Stimulated activated CD4-positive, alpha-beta T cell treated with anti-CD3 and anti-CD28 coated beads, Interleukin-12 subunit alpha, Interleukin-12 subunit beta, amount 100 ng/mL, for 4 hours (primary cell): ENCODE measurements around the gene FOSL1.

Experiments
- DNase-seq: peaks from one replicate; pipeline ENCODE4 v3.0.0-alpha.2; 2020

FOSL1 gene

DNA sequence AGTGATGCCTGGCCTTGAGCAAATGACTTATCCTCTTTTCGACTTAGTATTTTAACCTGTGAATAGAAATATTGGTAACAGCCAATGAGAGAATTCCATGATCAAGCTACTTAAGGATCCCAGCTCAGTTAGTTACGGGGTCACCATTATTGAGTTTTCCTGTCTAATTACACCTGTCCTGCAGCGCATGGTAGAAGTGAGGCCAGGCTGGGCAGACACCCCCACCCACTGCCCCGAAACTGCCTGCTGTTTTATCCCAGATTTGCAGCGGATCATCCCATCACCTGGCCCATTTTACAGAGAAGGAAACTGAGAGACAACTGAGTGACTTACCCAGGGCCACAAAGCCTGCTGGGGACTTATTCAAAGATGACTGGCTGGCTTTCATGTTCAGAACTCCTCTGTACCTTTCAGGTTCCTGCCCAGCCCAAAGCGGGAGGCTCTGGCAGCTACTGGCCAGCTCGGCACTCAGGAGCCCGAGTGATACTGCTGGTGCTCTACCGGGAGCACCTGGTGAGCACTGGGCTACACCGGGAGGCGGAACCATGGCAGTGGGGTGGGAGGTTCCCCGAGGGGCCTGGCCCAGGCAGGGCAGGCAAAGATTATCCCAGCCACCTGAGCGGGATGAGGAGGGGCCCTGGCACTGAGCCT lies 38.5 kb downstream of the FOSL1 start:
- no peak for DNase-seq

- DNase-seq: no peak
Measured at GRCh38 chr11:65861165-65861505, 39.1 kb downstream of the FOSL1 start.

DNA sequence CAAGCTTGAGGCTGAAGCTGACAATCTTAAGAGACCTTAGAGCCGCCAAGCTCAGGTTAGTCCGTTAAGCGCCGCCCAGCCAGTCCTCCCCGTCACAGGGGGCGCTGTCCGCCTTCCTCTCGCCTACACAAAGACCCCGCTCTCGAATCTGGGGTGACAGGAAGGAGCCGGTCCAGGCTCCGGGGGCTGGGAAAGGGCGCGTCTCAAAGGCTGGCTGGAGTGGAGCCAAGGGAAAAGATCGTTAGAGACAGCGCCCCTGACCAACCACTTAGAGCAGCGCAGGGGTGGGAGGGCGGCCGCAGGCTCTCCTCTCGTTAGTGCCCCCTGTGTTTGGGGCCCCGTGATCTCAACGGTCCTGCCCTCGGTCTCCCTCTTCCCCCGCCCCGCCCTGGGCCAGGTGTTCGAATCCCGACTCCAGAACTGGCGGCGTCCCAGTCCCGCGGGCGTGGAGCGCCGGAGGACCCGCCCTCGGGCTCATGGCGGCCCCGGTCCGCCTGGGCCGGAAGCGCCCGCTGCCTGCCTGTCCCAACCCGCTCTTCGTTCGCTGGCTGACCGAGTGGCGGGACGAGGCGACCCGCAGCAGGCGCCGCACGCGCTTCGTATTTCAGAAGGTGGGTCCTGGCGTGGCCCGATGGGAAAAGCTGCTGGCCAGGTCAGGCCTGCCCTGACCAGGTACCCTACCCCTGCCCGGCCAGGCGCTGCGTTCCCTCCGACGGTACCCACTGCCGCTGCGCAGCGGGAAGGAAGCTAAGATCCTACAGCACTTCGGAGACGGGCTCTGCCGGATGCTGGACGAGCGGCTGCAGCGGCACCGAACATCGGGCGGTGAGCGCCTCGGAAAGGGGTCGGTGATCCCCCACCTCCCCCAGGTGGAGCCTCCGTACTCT lies 39.7 kb downstream of the FOSL1 start, which contains the start of gene MUS81:
TSS of gene MUS81 (plus strand) at position 156 of the 887 bp plus-strand sequence. CDS start at position 477, 321 bp downstream.
- peak; percentile 95 for DNase-seq

- DNase-seq: no peak
Measured at GRCh38 chr11:65859812-65860277, 40.3 kb downstream of the FOSL1 start.

DNA sequence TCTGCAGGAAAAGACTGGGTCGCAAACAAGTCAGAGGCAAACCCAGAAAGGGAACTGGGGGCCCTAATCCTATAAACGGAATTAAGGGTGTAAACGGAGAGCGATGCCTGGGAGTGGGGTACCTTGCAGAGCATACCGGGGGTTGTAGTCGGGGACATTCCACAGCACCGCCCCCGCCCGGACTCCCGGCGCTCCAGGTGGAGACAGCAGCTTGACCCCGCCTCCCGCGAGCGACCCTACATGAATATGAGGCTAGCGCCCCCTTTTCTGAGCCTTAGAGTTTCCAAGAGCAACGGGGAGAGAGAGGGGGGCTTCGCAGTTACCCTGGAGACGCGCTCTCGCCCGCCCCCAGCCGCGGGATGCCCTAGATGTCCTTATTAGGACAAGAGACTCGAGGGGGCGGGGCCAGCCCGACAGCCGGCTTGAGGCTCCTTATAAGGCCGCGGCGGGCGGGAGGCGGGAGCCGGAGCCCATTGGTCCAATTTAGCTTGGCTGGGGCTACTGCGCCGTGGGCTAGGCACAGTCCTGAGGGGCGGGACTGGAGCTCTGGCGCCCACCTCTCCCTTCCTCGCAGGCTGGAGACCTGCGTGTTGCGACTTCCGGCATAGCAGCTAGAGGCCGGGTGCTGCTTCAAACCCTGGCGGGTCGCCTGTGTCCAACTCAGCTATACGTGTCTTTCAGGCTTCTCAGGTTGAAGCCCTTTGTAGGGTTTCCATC lies 40.9 kb downstream of the FOSL1 start:
- peak; percentile 98 for DNase-seq

DNA sequence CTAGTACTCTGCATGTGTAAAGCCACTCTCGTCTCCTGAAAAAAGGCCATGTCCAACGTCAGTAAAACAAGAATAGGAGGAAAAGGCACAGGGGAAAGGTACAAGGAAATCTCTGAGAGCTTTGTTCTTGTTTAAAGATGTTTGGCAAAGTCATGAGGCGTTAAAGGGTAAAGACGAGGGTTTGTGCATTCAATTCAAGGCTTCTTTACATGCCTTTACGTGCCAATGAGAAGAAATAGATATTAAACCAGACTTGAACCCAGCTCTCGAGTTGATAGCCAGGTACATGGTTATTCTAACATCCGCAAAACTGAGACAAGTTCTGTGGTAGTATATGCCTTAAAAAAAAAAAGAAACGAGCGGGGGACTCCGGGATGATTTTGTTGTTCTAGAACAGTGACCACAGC lies 41.5 kb downstream of the FOSL1 start:
- no peak for DNase-seq

DNA sequence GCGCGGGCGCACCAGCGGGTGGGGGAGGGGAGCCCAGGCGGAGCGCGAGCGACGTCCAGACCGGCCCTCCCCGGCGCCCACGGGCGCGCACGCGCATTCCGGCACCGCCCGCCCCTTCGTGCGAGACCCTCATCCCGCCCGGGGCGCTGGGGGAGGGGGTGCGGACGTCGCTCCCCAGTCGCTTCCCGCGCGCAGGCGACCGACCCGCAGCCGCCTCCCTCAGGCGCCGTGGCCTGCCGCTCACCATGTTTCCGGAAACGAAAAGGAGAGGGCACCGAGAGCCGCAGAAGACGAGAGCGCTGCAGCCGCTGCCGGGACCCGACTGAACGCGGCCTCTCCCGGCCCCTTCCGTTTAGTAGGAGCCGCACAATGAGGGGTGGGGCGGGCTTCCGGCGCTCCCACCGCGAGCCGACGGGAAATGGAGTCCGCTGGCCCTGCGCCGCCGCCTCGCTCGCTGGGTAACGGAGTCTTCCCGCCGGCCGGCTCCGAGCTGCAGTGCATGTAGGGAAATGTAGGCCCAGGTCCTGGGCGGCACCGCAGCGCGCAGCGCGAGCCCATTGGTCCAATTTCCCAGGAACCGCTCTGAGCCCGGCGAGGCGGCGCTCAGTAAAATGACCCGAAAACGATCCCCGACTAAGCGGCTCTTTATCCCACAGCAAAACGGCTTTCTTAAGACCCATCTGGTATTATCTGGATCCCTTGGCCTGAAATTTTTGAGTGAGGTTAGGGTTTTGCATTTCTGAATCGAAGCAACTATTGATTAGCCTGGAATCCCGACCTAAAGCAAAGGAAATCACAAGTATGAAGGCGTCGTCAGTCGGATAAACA lies 42.1 kb downstream of the FOSL1 start, which contains the start of gene CFL1:
TSS of gene CFL1 (minus strand) at position 328 of the 828 bp plus-strand sequence. CDS start at position 247, 81 bp downstream.
- peak; percentile 96 for DNase-seq

GRCh38 chr11:65857500-65857852 lies 42.7 kb downstream of the FOSL1 start:
- DNase-seq: no peak

DNA sequence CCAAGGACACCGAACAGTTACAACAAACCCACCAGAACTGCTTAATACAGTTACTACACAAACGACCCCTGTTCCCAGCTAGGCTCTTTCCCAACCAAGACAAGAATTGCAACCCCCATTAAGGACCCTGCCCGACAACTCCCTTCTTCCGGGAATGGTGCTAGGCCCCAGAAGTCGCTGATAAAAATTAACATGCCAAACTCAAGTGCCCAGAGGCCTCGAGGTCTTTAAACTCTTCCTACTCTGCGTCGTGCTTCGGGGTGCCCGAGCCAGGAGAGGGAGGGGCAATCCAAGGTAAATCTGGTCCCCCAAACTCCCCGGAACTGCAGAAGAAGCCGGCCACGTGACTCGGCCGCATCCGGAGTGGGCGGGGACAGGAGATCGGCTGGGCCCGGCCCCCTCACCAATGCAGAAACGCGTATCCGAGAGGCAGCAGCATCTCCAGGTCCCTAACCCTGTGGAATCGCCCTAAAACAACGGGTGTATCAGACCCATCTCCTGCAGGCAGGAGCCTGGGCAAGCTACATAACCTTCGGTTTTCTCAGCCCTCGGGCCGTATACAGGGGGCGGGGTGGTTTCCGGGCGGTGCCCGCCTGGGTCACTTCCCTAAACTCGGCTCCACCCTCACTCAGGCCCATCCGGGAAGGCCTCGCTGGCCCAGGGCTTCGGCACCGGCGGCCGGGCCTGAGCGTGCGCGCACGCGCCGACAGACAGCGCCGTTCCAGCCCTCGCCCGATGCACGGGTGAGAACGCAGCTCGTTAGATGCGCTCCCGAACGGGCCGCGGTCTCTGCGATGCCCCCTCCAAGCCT lies 43.3 kb downstream of the FOSL1 start:
- DNase-seq: peak; percentile 76

DNA sequence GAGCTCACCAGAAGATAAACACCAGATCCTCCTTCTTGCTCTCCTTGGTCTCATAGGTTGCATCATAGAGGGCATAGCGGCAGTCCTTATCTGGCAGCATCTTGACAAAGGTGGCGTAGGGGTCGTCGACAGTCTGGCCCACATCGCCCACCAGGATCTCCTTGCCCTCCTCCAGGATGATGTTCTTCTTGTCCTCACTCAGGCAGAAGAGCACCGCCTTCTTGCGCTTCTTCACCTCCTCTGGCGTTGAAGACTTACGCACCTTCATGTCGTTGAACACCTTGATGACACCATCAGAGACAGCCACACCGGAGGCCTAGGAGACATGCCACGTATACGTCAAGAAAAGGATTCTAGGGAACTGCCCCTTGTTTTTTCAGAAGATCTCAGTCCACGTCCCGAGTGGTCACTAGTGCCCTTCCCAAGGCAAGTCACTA lies 44.2 kb downstream of the FOSL1 start:
- no peak for DNase-seq

DNA sequence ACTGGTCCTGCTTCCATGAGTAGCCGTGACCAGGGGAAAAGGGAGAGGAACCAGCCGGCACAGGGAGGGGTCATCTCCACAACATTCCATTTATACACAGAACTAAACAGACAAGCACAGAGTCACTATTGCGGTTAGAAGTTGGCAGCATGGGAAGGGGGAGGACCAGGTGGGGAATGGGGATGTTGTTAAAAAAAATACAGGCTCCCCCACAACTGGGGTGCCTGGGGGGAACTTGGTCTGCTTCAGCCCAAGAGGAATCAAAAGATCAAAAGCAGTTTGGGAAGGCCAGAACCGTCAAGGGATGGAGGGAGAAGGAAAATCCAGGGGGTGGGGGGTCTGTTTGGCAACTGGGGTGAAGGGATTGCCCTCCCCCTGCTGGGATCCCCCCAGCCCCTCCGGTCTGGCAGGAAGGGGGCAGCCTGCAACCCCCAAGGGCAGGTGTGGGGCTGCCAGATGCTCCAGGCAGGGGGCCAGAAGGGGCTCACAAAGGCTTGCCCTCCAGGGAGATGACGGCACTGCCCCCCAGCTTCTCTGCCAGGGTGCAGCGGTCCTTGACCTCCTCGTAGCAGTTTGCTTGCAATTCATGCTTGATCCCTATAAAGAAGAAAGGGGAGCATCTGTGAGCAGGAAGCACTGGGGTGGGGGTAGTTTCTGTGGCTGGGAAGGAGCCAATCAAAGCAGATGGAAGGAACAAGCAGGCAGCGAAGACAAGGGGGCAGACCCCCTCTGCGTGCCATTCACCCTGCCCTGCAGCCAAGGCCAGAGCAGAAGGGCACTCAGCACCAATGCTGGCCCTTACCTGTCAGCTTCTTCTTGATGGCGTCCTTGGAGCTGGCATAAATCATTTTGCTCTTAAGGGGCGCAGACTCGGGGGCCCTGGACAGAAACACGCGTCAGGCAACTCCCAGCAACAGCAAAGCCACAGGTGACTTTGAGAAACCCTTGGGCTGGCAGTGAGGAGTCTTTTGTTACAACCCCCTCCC lies 45.0 kb downstream of the FOSL1 start:
- no peak for DNase-seq

GRCh38 chr11:65854161-65854592 lies 46.0 kb downstream of the FOSL1 start:
- no peak for DNase-seq

GRCh38 chr11:65853246-65853979 lies 46.8 kb downstream of the FOSL1 start:
- no peak for DNase-seq

DNA sequence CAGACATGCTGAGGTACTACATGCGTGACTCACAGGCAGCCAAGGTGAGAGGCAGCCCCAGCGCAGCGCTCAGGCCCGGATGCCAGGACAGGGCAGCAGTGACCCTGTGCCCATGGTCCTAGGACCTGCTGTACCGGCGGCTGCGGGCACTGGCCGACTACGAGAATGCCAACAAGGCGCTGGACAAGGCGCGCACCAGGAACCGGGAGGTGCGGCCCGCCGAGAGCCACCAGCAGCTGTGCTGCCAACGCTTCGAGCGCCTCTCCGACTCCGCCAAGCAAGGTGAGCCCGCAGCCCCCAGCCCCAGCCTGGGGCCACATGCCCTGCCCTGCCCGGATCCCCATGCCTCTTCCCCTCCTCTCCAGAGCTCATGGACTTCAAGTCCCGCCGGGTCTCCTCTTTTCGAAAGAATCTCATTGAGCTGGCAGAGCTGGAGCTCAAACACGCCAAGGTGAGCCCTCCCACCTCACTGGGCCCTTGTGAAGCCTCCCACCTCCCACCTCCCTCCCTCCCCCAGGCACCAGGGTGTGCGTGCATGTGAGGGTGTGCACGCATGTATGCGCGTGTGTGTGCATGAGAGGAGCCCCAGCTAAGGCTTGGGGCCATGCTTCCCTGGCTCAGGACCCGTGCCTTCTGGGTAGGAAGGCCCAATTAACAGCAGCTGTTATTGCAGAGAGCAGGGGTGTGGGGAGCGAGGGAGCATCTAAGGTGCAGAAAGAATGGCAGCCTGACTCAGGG lies 47.5 kb downstream of the FOSL1 start:
- DNase-seq: no peak

- no peak for DNase-seq
Measured at GRCh38 chr11:65851811-65852507, 48.2 kb downstream of the FOSL1 start.

DNA sequence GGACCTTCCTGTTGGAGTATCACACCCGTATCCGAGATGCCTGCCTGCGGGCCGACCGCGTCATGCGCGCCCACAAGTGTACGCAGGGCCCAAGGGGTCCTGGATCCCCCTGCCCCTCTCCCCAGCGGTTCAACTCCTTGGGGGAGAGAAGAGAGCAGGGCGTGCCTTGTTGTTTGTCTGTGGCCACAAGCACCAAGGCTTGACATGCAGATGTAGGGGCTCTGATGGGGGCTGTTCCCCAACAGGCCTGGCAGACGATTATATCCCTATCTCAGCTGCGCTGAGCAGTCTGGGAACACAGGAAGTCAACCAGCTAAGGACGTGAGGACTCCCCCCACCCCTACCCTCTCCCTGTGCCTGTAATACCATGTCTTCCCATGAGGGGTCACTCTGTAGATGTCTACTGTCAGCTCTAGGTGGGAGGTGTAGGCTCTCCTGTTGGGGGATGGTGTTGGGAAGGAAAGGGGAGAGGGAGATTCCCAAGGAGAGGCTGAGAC lies 49.1 kb downstream of the FOSL1 start:
- DNase-seq: no peak

- DNase-seq: no peak
Measured at GRCh38 chr11:65850217-65851082, 49.7 kb downstream of the FOSL1 start.
